Activated CD4-positive, alpha-beta T cell treated with anti-CD3 and anti-CD28 coated beads, Interleukin-2, amount 50 U/mL, for 48 hours (primary cell): ENCODE data around the gene CEACAM16.

Experiments
- DNase-seq, 2 experiments: peaks; one replicate each; pipeline ENCODE4 v3.0.0-alpha.2; 2020

Gene CEACAM16

DNA sequence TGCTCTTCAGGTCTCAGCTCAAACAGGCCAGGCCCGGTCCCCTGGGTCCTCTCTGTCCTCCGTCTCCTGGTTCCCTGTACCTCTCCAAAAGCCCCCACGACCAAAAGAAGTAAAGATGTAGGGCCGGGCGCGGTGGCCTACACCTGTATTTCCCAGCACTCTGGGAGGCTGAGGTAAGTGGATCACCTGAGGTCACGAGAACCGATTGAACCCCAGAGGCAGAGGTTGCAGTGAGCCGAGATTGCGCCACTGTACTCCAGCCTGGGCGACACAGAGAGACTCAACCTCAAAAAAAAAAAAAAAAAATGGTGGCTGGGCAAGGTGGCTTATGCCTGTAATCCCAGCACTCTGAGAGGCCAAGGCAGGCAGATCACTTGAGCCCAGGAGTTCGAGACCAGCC lies 27.5 kb downstream of the CEACAM16 start:
- no peak for DNase-seq

DNA sequence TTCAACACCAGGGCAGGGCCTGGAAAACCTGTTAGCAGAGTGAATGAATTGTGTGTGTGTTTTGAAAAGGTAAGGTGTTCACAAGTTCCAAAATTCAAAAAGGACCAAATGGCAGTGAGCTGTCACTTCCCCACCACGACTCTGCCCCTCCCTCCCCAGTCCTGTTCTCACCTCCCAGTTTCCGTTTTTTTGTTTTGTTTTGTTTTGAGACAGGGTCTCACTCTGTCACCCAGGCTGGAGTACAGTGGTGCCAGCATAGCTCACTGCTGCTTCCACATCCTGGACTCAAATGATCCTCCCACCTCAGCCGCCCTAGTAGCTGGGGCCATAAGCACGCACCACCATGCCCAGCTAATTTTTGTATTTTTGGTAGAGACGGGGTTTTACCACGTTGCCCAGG lies 29.2 kb downstream of the CEACAM16 start:
- no peak for DNase-seq

DNA sequence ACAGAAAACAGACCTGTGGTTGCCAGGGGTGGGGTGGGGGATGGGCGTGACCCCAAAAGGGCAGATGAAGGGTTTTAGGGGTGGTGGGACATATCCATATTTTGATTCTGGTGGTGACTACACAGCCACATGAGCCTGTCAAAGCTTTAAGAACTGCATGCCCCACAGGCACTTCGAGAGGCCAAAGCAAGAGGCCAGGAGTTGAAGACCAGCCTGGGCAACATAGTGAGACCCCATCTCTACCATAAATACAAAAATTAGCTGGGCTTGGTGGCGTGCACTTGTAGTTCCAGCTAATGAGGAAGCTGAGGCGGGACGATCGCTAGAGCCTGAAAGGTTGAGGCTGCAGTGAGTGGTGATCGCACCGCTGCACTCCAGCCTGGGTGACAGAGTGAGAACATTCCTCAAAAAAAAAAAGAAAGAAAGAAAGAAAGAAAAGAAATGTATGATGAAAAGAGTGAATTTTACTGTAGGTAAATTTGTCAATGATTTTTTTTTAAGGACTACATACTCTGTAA lies 30.6 kb downstream of the CEACAM16 start:
- DNase-seq = no peak

DNA sequence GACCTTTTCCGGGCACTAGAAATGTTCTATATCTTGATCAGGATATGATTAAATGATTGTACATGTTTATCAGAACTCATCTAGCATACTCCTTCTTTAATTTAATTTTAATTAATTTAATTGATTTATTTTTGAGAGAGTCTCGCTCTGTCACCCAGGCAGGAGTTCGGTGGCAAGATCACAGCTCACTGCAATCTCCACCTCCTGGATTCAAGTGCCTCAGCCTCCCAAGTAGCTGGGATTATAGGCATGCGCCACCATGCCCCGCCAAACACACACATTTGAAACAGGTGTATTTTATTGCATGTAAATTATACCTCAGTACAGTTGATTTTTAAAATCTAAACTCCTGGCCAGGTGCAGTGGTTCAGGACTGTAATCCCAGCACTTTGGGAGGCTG lies 32.1 kb downstream of the CEACAM16 start:
- DNase-seq = no peak

DNA sequence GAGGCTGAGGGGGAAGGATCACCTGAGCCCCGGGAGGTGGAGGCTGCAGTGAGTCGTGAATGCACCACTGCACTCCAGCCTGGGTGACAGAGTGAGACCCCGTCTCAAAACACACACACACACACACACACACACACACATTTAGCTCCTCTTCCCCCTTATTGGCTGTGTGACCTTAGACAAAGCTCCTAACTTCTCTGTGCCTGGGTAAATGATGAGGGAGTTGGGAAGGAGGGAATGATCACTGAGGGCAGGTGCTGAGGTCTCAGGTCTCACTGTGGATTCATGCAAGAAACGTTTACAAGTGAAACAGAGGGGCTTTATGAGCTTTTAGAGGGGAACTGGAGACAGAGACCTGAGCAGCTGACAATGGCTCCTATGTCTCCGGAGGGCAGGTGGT lies 32.7 kb downstream of the CEACAM16 start:
- no peak for DNase-seq

DNA sequence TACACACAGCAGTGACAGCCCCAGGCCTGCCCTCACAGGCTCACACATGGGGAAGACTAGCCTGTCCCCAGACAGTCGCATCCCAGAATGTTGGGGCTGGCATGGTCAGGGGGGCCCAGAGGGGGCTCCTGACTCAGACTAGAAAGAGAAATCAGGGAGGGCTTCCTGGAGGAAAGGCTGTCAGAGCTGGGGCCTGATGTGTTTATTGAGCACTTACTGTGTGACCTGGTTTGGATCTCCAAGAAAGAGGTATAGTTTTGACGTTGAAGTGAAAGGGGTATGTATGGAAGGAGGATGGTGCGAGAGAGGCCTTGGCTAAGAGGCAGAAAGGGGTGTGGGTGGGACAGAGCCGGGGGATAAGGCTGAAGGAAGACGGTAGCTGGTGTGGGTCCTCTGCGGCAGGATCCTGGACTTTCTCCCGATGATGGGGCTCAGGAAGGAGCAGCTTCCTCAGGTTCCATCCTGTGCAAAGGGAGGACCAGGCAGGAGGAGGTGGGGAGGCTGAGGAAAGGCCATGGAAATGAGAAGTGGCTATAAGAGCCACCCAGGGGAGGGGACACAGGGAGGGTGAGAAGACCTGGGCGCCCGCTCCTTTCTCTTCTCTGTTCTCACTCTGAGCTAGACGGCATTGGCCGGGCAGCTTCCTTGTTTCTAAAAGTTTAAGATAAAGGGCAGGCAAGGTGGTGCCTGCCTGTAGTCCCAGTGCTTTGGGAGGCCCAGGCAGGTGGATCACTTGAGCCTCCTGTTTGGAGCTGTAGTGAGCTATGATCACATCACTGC lies 33.5 kb downstream of the CEACAM16 start:
- no peak for DNase-seq

DNA sequence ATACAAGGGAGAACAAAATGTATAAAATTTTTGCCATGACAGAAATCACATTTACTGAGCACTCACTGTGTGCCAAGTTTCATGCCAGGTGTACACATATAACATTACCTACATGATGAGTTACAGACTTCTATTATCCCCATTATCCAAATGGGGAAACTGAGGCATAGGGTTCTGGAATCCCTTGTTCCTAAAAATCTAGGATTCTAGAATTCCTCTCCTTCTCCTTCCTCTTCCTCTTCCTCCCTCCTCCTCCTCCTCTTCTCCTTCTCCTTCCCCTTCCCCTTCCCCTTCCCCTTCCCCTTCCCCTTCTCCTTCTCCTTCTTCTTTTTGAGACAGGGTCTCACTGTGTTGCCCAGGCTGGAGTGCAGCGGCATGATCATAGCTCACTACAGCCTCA lies 35.4 kb downstream of the CEACAM16 start:
- DNase-seq = no peak

DNA sequence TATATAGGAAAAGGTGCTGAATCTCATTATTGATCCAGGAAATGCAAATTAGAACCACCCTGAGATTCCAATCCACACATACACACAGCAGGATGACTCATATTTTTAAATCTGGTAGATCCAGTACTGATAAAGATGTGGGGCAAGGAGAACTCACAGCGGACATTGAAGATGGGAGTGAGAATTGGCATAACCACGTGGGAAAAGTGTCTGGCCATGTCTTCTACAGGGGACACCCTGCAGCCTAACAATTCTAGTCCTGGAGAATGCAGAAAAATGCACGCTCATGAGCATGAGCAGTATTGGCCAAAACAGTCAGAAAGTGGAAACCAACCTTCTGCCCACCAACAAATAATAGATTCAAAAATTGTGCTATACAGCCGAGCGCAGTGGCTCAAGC lies 36.1 kb downstream of the CEACAM16 start:
- no peak for DNase-seq

DNA sequence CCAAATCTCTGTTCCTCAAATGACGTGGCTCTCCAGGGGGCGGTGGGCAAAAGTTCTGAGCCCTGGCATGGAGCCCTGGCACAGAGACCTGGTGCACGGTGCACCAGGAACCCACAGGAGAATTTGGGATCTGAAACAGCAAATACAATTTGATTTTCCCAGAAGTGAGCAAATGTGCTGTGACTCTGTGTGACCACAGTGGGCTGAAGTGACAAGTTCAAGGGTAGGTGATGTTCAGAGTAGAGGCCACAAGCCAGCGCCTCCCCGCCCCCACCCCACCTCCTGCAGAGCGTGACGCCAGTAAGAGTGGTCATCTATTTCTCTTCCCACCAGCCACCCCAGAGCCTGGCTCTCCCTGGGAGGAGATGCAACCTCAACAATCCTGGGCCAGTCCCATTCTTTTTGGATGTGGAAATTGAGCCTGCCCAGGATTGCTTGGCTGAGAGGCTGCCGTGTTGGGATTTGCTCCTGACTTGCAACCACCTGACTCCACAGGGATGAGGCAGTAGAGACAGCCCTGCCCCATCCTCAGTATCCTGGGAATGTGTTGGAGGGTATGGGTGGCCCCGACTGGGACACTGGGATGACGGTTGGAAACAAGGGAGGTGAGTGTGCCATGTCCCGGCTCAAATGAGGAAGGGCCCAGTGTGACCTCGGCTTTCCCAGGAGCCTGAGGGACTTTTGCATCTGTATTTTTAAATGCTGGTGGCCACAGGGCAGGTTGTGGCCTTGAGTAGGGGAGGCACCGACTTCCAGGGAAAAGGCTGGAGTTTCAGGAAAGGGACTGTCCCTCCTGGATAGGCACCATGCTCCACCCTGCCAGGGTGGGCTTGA lies 38.5 kb downstream of the CEACAM16 start:
- no peak for DNase-seq

DNA sequence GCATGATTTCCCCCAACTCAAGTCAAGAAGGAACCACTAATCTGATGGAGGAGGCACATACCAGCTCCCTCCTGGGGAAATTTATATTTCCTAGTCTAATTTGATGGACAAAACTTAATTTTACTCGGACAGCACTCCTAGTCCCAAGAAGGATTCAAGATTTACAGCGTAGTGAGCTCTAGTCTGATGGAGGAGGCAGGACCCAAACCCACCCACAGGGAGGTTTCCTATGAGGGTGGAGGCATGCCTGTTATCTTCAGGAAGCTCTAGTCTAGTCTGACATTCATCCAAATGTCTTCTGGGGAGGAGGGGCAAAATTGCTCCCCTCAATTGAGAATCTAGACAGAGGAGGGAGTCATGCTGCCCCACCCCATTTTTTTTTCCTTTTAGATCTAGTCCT lies 39.2 kb downstream of the CEACAM16 start:
- DNase-seq = no peak

DNA sequence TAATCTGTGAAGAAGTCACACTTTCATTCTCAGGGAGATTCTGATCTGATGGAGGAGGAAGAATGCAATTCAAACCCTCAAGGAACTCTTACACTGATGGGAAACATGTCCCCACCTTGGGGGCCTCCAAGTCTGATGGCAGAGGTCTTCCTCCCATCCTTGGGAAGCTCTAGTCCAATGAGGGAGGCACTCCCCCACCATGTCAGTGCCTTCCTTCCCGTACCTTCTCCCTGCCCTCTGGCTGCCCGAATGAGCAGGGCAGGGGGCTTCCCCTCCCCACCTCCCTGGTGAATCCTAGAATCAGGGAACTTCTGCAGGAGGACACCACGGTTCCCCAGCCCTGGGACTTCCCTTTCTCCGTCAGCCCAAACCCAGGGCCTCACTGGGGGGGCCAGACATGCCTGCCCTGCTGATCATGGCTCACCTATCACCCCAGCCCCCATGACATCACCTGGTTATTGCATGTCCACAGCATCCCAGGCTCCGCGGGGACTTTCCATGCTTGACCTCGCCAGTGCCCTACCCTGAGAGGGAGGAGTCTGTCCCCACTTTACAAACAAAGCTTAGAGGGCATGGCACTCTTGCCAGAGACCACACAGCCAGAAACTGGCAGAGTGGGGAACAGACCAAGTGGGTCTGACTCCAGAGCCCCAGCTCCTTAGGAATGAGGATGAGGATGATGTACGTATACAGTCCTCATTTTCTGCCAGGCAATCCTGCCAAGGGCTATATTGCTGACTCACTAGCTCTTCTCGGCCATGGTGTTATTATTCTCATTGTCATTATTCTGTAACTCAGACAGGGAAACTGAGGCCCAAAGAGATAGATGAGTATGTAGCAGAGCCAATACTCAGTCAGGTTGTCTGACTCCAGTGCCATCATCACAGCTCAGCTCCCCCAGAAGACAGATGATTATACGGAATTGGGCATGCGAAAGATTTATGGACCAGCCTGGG lies 39.9 kb downstream of the CEACAM16 start:
- no peak for DNase-seq

DNA sequence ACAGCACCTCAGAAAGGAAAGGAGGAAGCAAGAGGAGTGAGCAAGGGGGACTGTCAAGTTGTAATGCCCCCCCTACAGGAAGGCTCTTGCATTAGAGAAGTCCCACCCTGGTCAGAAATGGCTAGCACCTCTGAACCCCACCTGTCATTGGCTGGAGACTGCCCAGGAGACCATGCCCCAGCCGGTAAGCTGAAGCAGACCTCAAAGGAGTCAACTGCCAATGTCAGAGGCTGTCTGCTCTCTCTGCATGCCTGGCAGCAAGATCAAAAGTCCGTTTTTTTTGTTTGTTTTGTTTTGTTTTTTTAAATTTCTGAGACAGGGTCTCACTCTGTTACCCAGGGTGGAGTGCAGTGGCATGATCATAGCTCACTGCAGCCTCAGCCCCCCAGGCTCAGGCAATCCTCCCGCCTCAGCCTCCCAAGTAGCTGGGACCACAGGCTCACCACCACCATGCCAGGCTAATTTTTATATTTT lies 41.4 kb downstream of the CEACAM16 start:
- no peak for DNase-seq

DNA sequence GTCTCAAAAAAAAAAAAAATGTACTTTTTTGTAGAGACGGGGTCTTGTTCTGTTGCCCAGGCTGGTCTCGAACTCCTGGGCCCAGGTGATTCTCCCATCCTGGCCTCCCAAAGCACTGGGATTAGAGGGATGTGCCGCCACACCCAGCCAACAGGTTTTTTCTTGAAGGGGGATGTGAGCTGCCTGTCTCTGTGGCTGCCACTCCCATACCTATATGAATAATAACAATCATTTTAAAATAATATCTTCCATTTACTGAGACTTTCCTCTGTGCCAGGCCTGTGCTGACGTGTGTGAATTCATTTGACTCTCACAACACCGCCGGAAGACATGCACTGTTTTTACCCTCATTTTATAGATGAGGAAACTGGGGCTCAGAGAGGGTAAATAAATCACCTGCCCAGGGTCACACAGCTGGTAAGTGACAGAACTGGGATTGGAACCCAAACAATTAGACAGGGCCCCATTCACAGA lies 42.3 kb downstream of the CEACAM16 start:
- no peak for DNase-seq

DNA sequence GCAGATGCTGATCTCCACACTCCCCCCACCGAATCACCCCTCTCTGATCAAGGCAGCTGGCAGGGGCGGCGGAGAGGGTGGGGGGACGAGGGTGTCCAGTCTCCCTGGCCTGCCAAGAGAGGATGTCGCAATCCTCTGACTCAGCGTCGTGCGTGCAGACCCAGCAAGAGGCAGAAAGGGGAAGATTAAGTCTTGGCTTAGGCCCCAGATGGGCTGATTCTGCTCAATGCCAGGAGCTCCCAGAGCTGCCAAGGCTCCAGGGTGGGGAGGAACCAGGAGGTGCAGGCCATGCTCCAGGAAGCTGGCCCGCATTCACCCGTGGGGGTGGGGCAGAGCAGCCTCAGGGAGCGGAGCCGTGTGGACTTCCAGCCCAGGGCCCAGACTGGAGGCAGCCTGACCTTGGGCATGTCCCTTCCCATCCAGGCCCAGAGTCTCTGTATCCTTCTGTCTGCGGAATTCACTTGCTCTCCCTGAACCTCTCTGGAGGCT lies 42.9 kb downstream of the CEACAM16 start:
- DNase-seq = peak in 1 of 2 experiments; percentile 35

DNA sequence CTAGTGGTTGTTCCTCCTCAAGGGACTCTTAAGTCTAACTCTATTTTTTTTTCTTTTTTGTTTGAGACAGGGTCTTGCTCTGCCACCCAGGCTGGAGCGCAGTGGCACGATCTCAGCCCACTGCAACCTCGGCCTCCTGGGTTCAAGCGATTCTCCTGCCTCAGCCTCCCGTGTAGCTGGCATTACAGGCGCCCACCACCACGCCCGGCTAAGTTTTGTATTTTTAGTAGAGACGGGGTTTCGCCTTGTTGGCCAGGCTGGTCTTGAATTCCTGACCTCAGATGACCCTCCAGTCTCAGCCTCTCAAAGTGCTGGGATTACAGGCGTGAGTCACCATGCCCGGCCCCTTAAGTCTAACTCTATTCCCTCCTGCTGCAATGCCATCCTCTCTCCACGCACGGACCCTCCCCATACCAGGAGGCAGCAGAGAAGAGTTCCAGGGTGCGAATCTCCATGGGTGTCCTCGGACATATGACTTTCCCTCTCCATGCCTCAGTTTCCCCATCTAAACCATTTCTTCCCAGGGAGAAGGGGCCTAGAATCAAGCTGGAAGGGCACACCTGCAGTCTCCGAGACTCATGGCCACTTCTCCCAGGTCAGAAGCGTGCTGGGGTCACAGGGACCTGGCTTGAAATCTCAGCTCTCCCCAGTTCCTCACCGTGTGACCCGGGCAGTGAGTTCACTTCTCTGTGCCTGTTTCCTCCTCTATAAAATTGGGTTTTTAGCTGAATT lies 43.5 kb downstream of the CEACAM16 start:
- no peak for DNase-seq

DNA sequence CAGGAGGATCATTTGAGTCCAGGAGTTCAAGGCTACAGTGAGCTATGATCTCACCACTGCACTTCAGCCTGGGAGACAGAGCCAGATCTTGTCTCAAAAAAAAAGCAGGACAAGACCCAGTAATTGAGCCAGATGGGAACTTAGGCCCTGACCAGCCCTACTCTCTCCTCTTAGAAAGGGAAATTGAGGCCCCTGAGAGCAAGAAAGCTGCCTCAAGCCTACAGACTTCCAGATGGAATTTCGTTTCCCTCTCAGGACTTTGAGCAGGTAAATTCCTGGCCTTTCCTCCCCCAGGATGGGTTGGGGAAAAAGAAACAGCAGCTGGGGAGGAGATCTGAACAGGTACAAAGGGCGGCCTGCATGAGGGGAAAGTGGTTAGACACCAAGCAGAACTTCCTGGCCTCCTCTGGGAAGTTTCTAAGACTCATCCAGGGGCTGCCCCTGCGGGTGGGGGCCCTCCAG lies 46.0 kb downstream of the CEACAM16 start:
- no peak for DNase-seq

DNA sequence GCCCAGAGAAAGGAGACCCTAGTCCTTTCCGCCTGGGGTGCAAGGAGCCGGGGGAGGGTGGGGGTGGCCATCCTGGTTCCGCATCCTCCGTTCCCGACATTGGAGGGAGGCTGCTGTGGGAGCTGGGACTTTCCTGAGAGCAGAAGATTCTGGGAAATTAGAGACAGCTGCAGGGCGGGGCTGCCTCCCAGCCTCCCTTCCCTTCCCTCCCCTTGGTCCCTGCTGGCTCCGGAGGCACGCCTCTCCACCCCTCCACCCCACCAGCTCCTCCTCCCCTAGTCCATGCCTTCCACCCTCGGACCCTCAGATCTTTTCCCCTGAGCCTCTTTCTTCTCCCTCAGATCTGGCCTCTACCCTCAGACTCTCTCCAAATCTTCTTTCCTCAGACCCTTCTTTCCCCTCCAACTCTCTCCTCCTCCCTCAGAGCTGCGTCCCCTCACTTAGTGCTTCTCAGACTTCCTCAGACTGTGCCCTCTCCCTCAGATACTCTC lies 46.4 kb downstream of the CEACAM16 start:
- no peak for DNase-seq

DNA sequence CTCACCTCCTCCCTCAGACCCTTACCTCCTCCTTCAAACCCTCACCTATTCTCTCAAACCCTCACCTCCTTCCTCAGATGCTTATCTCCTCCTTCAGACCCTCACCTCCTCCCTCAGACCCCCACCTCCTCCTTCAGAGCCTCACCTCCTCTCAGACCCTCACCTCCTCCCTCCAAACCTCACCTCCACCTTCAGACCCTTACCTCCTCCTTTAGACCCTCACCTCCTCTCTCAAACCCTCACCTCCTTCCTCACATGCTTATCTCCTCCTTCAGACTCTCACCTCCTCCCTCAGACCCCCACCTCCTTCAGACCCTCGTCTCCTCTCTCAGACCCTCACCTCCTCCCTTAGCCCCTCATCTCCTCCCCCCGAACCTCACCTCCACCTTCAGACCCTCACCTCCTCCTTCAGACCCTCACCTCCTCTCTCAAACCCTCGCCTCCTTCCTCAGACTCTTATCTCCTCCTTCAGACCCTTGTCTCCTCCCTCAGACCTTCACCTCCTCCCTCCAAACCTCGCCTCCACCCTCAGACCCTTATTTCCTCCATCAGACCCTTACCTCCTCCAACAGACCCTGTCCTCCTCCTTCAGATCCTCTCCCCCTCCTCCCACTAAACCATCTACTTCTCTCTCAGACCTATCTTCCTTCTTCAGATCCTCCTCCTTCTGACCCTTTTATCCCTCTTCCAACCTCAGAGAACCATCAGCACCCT lies 47.1 kb downstream of the CEACAM16 start:
- no peak for DNase-seq

DNA sequence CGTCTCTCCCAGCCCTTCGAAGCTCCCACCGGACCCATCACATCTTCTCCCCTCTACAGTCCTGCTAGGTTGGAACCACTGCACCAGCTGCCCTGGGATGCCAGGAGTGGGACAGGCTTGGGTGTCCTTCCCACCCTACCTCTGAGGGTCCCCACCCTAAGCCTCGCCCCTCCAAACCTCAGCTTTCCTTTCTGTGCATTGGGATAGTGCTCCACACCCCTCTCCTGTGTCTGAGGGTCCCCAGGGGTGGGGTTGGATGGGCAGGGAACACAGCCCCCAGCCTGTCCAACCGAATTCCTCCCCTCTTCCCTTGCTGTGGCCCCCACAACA lies 47.6 kb downstream of the CEACAM16 start:
- no peak for DNase-seq

DNA sequence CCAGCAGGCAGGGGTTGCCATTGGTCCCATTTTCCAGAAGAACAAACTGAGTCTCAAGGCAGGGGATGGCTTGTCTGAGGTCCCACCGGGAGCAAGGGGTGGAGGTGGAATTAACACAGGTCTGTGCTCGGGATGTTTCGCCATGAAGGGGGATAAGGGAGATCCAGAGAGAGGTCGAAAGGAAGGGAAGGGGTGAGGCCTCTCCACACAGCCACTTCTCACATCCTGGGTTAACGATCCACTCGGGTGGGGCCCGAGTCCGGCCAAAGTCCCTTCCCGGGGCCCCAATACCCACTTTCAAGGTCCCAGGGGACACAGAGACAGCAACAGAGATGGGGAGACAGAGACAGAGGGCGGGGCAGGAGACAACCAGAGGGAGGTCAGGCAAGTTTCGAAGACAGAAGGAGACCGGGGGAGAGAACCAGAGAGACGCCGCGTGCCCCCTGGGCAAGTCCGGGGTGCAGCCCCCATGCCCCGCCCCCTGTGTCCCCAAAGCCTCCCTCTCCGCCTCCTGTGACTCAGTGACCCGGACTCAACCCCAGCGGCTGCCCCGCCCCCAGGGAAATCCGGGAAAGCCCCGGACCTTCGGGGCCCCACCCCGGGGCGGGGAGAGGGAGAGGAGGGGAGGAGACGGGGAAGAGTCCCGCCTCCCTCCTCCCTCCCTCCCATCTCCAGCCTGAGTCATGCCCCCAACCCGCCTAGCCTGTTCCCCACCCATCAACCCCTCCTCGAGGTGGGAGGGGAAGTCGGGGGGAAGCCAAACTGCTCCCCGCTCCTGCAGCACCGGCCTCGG lies 48.2 kb downstream of the CEACAM16 start:
- DNase-seq = peak; percentile 94 to 95
